HG02623 (cell line): ENCODE measurements around the gene SEZ6.
A peak's percentile ranks its signal among the peaks of the same experiment; 100 is the strongest.

Experiments used
- ATAC-seq: cut with Tn5 transposase; IDR thresholded peaks from one replicate; pipeline ENCODE4 v1.9.1; 2021; ENCODE audit warnings: moderate library complexity; ENCODE audit not compliant: unreplicated experiment

SEZ6 gene

GRCh38 chr17:28956861-28957260 is 49.0 kb downstream of the SEZ6 start:
- ATAC-seq, result no peak

GRCh38 chr17:28956112-28956511 is 49.7 kb downstream of the SEZ6 start:
- no peak for ATAC-seq

GRCh38 chr17:28955408-28955807 is 50.4 kb downstream of the SEZ6 start:
- ATAC-seq, result no peak

GRCh38 chr17:28954886-28955285 is 50.9 kb downstream of the SEZ6 start:
- ATAC-seq, result no peak

GRCh38 chr17:28953444-28954118 is 52.3 kb downstream of the SEZ6 start:
- no peak for ATAC-seq

- peak; percentile 53 for ATAC-seq
These were observed 53.5 kb downstream of the SEZ6 start for GRCh38 chr17:28951991-28952975.

- ATAC-seq, result peak; percentile 55
These were observed 54.3 kb downstream of the SEZ6 start, which contains the start of gene PHF12 for GRCh38 chr17:28951428-28951990. Gene PHF12, minus strand, starts transcription at chr17:28951518. Its CDS starts 558 bp downstream, at chr17:28950960.

- no peak for ATAC-seq
These were observed 54.9 kb downstream of the SEZ6 start for GRCh38 chr17:28950752-28951427.

- ATAC-seq, result no peak
These were observed 55.6 kb downstream of the SEZ6 start for GRCh38 chr17:28950017-28950751.

- no peak for ATAC-seq
These were observed 56.4 kb downstream of the SEZ6 start for GRCh38 chr17:28949185-28950016.

- no peak for ATAC-seq
These were observed 57.0 kb downstream of the SEZ6 start for GRCh38 chr17:28948873-28949184.

- ATAC-seq, result no peak
These were observed 57.5 kb downstream of the SEZ6 start for GRCh38 chr17:28948342-28948741.

GRCh38 chr17:28947639-28948038 is 58.2 kb downstream of the SEZ6 start:
- no peak for ATAC-seq

- no peak for ATAC-seq
These were observed 59.6 kb downstream of the SEZ6 start for GRCh38 chr17:28946239-28946638.

GRCh38 chr17:28944862-28945741 is 60.7 kb downstream of the SEZ6 start:
- no peak for ATAC-seq

- ATAC-seq, result no peak
These were observed 61.5 kb downstream of the SEZ6 start for GRCh38 chr17:28944343-28944742.

- no peak for ATAC-seq
These were observed 62.9 kb downstream of the SEZ6 start for GRCh38 chr17:28942925-28943324.

GRCh38 chr17:28941251-28941650 is 64.6 kb downstream of the SEZ6 start:
- no peak for ATAC-seq

GRCh38 chr17:28940675-28941074 is 65.2 kb downstream of the SEZ6 start:
- ATAC-seq, result no peak
